Limb (tissue), 2 donors: ENCODE results near the gene KDM2B.
A peak's percentile ranks its signal among the peaks of the same experiment; 100 is the strongest.

Experiments
- DNase-seq, 2 donors: peaks; one replicate each; pipeline ENCODE4 v3.0.0-alpha.2; 2016; ENCODE audit errors: extremely low spot score in 2 of 2

Gene KDM2B

GRCh38 chr12:121580959-121581685 lies at the start of gene KDM2B:
KDM2B (minus strand) TSS chr12:121581023; CDS start chr12:121580911, 112 bp downstream.
- no peak for DNase-seq

- no peak for DNase-seq
Measured at GRCh38 chr12:121628536-121628935, 47.7 kb upstream of the KDM2B start.

GRCh38 chr12:121628037-121628436 lies 47.2 kb upstream of the KDM2B start:
- no peak for DNase-seq

- DNase-seq, result peak; percentile 43 to 75
Measured at GRCh38 chr12:121626853-121627640, 46.2 kb upstream of the KDM2B start.

GRCh38 chr12:121626087-121626852 lies 45.4 kb upstream of the KDM2B start, which contains the start of gene ORAI1:
ORAI1 (plus strand) TSS chr12:121626530.
- DNase-seq, result peak; percentile 93 to 98

GRCh38 chr12:121620333-121620891 lies 39.6 kb upstream of the KDM2B start:
- DNase-seq, result no peak

GRCh38 chr12:121618659-121619233 lies 37.9 kb upstream of the KDM2B start:
- DNase-seq, result no peak

GRCh38 chr12:121614872-121615467 lies 34.1 kb upstream of the KDM2B start:
- DNase-seq, result no peak

- no peak for DNase-seq
Measured at GRCh38 chr12:121613462-121613861, 32.6 kb upstream of the KDM2B start.

- no peak for DNase-seq
Measured at GRCh38 chr12:121611306-121611705, 30.5 kb upstream of the KDM2B start.

GRCh38 chr12:121610239-121611149 lies 29.7 kb upstream of the KDM2B start:
- DNase-seq, result no peak

- DNase-seq, result no peak
Measured at GRCh38 chr12:121608301-121608700, 27.5 kb upstream of the KDM2B start.

GRCh38 chr12:121603581-121603980 lies 22.8 kb upstream of the KDM2B start:
- DNase-seq, result no peak

GRCh38 chr12:121602766-121603165 lies 21.9 kb upstream of the KDM2B start:
- no peak for DNase-seq

GRCh38 chr12:121600702-121601336 lies 20.0 kb upstream of the KDM2B start:
- no peak for DNase-seq

- DNase-seq, result no peak
Measured at GRCh38 chr12:121596526-121596925, 15.7 kb upstream of the KDM2B start.

GRCh38 chr12:121595520-121595919 lies 14.7 kb upstream of the KDM2B start:
- DNase-seq, result no peak

GRCh38 chr12:121592320-121592719 lies 11.5 kb upstream of the KDM2B start:
- DNase-seq, result no peak

GRCh38 chr12:121590476-121591143 lies 9.8 kb upstream of the KDM2B start:
- DNase-seq, result no peak
